ENCODE data around the gene PEX5L. TPM values are rescaled to one million over a fixed set of nuclear protein-coding genes. Genes with fewer than 3 reads are reported as not detected.

PEX5L gene
- total and polyA plus RNA-seq, 9 donors: 0.30 to 8.6 (median 1.1) TPM

DNA sequence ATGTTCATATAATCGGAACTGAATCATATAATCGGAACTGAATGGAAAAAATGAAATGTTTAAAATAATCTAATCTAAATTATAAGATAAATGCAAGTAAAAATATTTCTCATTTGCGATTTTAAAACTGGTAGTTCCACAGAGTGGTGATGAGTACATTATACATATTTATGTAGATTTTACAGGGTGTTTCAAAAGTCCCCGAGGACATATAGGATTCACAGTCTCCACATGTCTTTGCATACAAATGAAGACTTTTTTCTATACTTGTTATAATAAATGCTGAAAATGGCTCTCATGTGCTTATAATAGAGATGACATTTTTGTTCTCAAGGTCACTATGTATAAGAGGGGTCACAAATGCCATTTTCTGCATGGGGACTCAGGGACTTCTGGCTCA is 139.5 kb downstream of the PEX5L start:
- no peak overlapping the region for H3K4me3 ChIP-seq
- no peaks in the 10 kb centered on the region for H3K4me1 ChIP-seq (ENCODE audit: insufficient read depth)
- TF ChIP-seq POLR2A (IDR thresholded peaks at IDR 0.05) (no peak), EP300 (IDR thresholded peaks at IDR 0.05) (no peak)
- TF ChIP-seq, protein P1, sequence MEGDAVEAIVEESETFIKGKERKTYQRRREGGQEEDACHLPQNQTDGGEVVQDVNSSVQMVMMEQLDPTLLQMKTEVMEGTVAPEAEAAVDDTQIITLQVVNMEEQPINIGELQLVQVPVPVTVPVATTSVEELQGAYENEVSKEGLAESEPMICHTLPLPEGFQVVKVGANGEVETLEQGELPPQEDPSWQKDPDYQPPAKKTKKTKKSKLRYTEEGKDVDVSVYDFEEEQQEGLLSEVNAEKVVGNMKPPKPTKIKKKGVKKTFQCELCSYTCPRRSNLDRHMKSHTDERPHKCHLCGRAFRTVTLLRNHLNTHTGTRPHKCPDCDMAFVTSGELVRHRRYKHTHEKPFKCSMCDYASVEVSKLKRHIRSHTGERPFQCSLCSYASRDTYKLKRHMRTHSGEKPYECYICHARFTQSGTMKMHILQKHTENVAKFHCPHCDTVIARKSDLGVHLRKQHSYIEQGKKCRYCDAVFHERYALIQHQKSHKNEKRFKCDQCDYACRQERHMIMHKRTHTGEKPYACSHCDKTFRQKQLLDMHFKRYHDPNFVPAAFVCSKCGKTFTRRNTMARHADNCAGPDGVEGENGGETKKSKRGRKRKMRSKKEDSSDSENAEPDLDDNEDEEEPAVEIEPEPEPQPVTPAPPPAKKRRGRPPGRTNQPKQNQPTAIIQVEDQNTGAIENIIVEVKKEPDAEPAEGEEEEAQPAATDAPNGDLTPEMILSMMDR (IDR thresholded peaks at IDR 0.05): no peak
- no peak overlapping the region for H3K27ac ChIP-seq
- no peak for DNase-seq
- H3K36me3 ChIP-seq: no peaks in the 10 kb centered on the region
- no peaks in the 10 kb centered on the region for H3K9me3 ChIP-seq
- intact Hi-C loops (cut with DNase I): no loop called here
- H3K27me3 ChIP-seq: no peaks in the 10 kb centered on the region
- WGBS, 3 donors: 82 to 91% (median 89%) methylated on average over 4 of the region's 4 CpGs

DNA sequence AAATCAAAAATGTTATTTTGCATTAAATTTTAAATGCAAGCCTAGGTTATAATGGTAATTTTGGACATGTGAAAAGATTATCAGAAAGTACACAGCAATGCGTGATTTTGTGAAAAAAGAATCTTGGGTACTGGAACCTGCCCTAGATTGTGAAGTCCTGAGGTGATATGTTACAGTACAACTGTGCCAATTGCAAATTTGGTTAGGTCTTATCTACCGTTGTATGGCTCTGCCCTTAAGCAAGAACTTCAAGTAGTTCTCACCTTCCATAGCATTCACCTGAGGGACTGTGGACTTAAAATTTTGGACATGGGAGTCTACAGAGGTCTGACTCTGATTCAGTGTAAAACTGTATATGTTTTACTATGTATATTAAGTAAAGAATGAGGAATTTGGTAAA is 140.2 kb downstream of the PEX5L start:
- no peaks in the 10 kb centered on the region for H3K36me3 ChIP-seq
- no peaks in the 10 kb centered on the region for H3K27me3 ChIP-seq
- intact Hi-C loops (cut with DNase I): no loop called here
- no peak overlapping the region for H3K4me3 ChIP-seq
- no peaks in the 10 kb centered on the region for H3K4me1 ChIP-seq (ENCODE audit: insufficient read depth)
- no peak for TF ChIP-seq POLR2A (IDR thresholded peaks at IDR 0.05)
- TF ChIP-seq, protein P1 (IDR thresholded peaks at IDR 0.05): no peak
- TF ChIP-seq EP300 (IDR thresholded peaks at IDR 0.05): no peak
- 74 to 80% (median 78%) methylated on average over 2 of the region's 2 CpGs for WGBS, 3 donors
- H3K9me3 ChIP-seq: no peaks in the 10 kb centered on the region
- H3K27ac ChIP-seq: no peak overlapping the region
- DNase-seq: no peak

DNA sequence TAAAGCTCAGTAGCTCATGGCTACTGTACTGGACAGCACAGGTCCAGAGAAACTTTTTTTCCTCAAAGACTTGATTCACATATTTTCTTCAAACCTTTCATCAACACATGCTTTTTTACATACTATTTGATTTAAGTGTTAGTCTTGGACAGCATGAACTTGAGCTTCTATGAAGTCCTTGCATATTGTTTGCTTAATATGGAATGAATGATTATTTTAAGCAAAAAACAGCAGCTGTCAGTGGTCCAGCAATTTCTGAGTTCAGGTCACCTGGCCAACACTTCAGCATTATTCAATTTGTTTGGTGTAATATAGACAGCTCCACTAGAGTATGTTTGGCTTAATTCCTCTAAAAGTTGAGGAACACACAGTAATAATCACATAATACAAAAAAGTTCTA is 141.4 kb downstream of the PEX5L start:
- Histone ChIP-seq H3K27me3 (no peaks in the 10 kb centered on the region), H3K4me3 (no peak overlapping the region), H3K36me3 (no peaks in the 10 kb centered on the region), H3K27ac (no peak overlapping the region), H3K4me1 (ENCODE audit: insufficient read depth) (no peaks in the 10 kb centered on the region), H3K9me3 (no peaks in the 10 kb centered on the region)
- TF ChIP-seq POLR2A (IDR thresholded peaks at IDR 0.05) (no peak), EP300 (IDR thresholded peaks at IDR 0.05) (no peak)
- TF ChIP-seq, protein P1 (IDR thresholded peaks at IDR 0.05): no peak
- DNase-seq: no peak
- intact Hi-C loops (cut with DNase I): no loop called here

DNA sequence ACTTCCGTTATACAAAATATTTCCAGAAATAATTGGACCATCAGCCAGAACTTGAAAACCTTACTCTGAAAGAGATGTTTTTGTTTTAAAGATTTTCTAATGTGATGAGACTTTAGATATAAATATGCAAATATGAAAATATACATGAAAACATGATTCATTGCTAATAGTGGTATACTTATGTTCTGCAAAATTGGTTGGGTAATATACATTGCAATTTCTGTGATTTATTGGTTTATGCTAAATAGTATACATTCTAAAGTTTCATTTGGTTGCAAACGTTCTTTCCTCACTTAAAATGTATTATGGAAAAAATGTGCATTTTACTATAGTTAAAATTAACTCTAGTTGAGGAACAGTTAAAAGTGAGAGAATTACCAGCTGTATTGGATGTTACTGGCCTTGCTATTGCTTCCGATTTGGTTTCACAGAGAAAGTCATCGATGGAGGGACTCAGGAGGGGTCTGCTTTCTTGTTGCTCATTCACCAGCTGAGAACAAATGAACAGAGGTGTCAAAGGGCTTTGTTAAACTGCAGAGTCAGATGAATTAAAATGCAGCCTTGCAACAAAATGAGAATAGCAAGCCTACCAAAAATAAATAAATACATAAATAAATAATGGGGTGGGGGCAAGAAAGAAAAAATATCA is 149.3 kb downstream of the PEX5L start:
- H3K9me3 ChIP-seq: no peaks in the 10 kb centered on the region
- no peak overlapping the region for H3K4me3 ChIP-seq
- H3K27ac ChIP-seq: no peak overlapping the region
- TF ChIP-seq EP300 (IDR thresholded peaks at IDR 0.05) (no peak), POLR2A (IDR thresholded peaks at IDR 0.05) (no peak)
- TF ChIP-seq, protein P1 (IDR thresholded peaks at IDR 0.05): no peak
- no peaks in the 10 kb centered on the region for H3K36me3 ChIP-seq
- no peak for DNase-seq
- intact Hi-C loops (cut with DNase I): no loop called here
- WGBS, 3 donors: 47 to 52% (median 49%) methylated on average over 4 of the region's 4 CpGs
- H3K27me3 ChIP-seq: no peaks in the 10 kb centered on the region
- no peaks in the 10 kb centered on the region for H3K4me1 ChIP-seq (ENCODE audit: insufficient read depth)
